Stimulated activated naive B cell treated with anti-CD40 and anti-IgM and Interleukin-4, amounts not matched to agents 10 μg/mL and 1 μg/mL and 100 μg/mL, for 72 hours (primary cell): ENCODE data around the gene RNF213.

Source experiments
- ATAC-seq, 2 donors: fragments of 150-1000 bp; cut with Tn5 transposase; replicated peaks; 2 replicates each; pipeline ENCODE4 v1.10.0; 2021; ENCODE audit warnings: moderate library complexity in 1 of 2
- DNase-seq: peaks from one replicate; pipeline ENCODE4 v3.0.0; 2021
- H3K27ac Mint-ChIP-seq: one replicate; pipeline ENCODE4 v1.8.0; 2022; ENCODE audit warnings: mild to moderate bottlenecking, mixed read lengths
- H3K27me3 Mint-ChIP-seq, 2 donors: one replicate each; pipeline ENCODE4 v1.8.0; 2022; ENCODE audit warnings: mixed read lengths in 2 of 2
- H3K36me3 Mint-ChIP-seq, 2 donors: one replicate each; pipeline ENCODE4 v1.8.0; 2022; ENCODE audit warnings: mixed read lengths in 2 of 2, mild to moderate bottlenecking in 1 of 2
- H3K4me1 Mint-ChIP-seq, 2 donors: one replicate each; pipeline ENCODE4 v1.8.0; 2022; ENCODE audit warnings: mixed read lengths in 2 of 2, mild to moderate bottlenecking in 1 of 2
- H3K4me3 Mint-ChIP-seq, 2 donors: one replicate each; pipeline ENCODE4 v1.8.0; 2022; ENCODE audit warnings: mild to moderate bottlenecking in 2 of 2, mixed read lengths in 2 of 2, moderate library complexity in 1 of 2
- H3K9me3 Mint-ChIP-seq, 2 donors: one replicate each; pipeline ENCODE4 v1.8.0; 2022; ENCODE audit warnings: mixed read lengths in 2 of 2, mild to moderate bottlenecking in 1 of 2

RNF213 gene

DNA sequence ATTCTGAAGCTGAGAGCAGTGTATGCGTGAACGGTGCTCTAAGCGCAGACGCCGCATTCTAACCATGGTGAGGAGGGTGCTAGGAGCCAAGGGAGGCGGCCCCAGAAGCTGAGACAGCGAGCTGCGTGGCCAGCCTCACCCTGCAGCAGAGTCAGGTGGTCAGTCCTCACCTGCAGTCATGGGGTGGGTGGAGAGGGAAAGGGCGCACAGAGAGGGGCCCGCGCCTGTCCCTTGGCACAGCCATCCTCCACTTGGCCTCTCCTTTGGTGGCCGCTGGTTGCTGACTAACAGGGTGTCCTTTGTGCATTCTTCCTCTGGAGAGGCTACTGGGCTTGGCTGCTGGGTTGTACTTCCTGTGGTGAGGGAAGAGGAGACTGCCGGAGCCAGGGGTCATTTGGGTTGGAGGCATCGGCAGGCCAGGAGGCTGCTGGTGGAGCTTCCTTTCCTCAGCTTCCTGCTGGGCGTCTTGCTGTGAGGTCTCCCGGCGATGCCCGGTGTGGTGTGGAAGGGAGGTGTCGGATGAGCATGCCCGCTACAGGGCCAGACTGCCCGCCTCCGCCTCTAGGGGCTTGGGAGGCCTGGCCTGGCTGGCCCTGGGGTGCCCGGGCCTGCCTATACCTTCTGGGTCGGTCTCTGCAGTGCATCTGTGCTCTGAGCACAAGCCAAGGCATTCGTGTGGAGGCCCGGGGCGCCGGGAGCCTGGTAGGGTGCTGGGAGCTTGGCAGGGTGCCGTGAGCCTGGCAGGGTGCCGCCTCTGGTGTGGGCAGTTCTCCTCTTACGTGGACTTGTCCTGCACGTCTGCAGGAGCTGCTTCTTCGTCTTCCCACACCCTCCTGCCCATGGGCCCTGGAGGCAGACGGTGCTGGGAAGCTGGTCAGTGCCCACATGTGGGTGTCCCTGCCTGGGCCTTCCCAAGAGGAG lies 17.4 kb downstream of the RNF213 start:
- Mint-ChIP-seq H3K4me3 (no peak overlapping the region), H3K9me3 (no peaks in the 10 kb centered on the region), H3K4me1 (peaks cover 22 to 26% of the 10 kb centered on the region in 2 donors), H3K27ac (peak overlapping the region; percentile 47), H3K36me3 (peaks cover 22 to 58% of the 10 kb centered on the region in 2 donors), H3K27me3 (no peaks in the 10 kb centered on the region)
- DNase-seq, result no peak
- no peak for ATAC-seq

DNA sequence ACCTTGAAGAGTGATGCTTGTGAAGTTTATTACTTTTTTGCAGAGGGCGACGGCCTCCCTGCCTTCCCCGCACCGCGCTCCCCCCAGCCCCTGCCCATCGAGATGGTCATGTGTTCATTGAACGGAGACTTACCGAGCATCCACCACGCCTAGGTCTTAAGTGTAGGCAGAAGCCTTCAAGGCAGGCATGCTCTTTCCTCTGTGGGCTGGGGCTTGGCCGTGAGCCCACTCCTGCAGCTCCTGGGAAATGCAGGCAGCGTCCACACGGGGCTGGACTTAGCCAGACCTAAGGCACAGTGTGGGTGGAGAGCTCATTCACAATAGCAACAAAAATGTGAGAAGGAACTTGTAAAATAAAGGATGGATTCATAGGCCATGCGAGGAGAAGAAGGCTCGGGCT lies 19.2 kb downstream of the RNF213 start:
- peak overlapping the region; percentile 0 for H3K27ac Mint-ChIP-seq
- ATAC-seq, result no peak
- no peak for DNase-seq
- no peaks in the 10 kb centered on the region for H3K9me3 Mint-ChIP-seq
- H3K4me3 Mint-ChIP-seq, result no peak overlapping the region
- H3K4me1 Mint-ChIP-seq, result peaks cover 17 to 21% of the 10 kb centered on the region in 2 donors
- H3K36me3 Mint-ChIP-seq, result peaks cover 19 to 48% of the 10 kb centered on the region in 2 donors
- no peaks in the 10 kb centered on the region for H3K27me3 Mint-ChIP-seq

DNA sequence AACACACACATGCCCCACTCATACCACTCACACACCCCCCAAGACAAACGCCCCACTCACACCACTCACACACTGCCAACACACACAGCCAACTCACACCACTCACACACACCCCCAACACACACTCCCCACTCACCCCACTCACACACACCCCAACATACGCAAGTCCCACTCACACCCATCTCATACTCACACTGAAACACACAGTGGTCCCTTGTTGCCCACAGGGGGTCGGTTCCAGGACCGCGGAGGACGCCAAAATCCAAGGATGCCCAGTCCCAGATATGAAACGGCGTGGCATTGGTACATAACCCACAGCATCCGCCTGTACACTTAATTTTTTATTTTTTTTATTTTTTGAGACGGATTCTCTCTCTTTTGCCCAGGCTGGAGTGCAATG lies 20.9 kb downstream of the RNF213 start:
- Mint-ChIP-seq H3K27ac (peak overlapping the region; percentile 56), H3K27me3 (no peaks in the 10 kb centered on the region), H3K4me1 (peaks cover 15 to 17% of the 10 kb centered on the region in 2 donors)

DNA sequence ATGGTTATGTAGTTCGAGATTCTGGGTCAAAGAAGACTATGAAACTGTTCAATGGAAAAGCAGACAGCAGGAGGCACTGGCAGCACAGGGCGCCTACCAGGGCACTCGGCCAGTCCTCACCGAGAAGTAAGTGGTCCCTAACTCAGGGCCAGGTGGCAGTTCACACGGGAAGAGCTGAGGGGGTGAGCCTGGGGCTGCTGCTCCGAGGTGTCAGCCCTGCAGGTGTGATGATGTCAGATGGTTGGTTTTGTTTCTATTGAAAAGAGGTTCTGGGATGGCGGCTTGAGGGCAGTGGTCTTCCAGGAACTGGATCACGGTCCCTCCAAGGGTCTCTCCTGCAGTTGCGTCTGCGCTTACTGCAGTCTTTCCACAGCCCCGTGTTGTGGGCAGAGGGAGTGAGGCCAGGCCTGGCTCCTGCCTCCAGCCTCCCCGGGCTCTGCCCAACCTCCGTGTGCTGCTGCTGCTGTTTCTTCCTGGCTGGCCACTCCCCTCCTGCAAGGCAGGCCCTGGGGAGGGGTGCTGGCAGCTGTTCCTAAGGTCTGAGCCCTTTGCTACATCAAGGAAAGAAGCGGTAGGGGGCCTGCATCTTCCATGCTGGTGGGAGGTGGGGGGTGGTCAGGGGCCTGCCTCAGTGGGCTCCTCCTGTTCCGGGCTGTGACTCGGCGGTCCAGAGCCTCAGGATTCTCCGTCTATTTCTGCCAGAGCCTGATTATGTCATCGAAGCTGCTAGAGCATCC lies 22.6 kb downstream of the RNF213 start:
- Mint-ChIP-seq H3K4me3 (no peak overlapping the region), H3K36me3 (peaks cover 23 to 38% of the 10 kb centered on the region in 2 donors), H3K27me3 (no peaks in the 10 kb centered on the region), H3K27ac (no peak overlapping the region), H3K4me1 (peaks cover 10 to 14% of the 10 kb centered on the region in 2 donors), H3K9me3 (no peaks in the 10 kb centered on the region)
- DNase-seq (no peak), ATAC-seq (no peak)

More for the DNA sequence above, 20.9 kb downstream of the RNF213 start:
- DNase-seq (no peak), ATAC-seq (no peak)
- Mint-ChIP-seq H3K4me3 (no peak overlapping the region), H3K9me3 (no peaks in the 10 kb centered on the region), H3K36me3 (peaks cover 20 to 40% of the 10 kb centered on the region in 2 donors)

DNA sequence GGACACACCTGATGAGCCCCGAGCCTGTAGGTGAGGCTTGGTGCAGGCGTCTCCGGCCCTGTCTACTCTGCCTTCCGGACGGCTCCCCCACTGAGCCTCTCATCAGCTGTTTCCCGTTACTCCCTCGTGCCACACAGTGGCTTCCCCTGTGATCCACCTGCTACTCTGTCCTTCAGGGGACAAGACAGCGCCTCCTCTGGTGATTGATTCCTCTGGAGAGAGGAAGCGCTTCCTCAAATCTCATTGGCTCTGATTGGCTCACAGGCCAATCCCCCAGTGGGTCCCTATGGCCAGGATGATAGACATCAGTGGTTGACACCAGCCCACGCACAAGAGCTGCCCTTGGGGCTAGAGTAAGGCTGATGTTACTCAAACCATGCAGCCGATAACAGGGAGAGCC lies 24.0 kb downstream of the RNF213 start:
- peak in 1 of 2 donors; percentile 12 for ATAC-seq
- peak overlapping the region; percentile 88 for H3K27ac Mint-ChIP-seq
- H3K27me3 Mint-ChIP-seq, result no peaks in the 10 kb centered on the region
- no peaks in the 10 kb centered on the region for H3K9me3 Mint-ChIP-seq
- H3K4me3 Mint-ChIP-seq, result no peak overlapping the region
- DNase-seq, result no peak
- H3K36me3 Mint-ChIP-seq, result peaks cover 29 to 35% of the 10 kb centered on the region in 2 donors
- peaks cover 15 to 16% of the 10 kb centered on the region in 2 donors for H3K4me1 Mint-ChIP-seq

DNA sequence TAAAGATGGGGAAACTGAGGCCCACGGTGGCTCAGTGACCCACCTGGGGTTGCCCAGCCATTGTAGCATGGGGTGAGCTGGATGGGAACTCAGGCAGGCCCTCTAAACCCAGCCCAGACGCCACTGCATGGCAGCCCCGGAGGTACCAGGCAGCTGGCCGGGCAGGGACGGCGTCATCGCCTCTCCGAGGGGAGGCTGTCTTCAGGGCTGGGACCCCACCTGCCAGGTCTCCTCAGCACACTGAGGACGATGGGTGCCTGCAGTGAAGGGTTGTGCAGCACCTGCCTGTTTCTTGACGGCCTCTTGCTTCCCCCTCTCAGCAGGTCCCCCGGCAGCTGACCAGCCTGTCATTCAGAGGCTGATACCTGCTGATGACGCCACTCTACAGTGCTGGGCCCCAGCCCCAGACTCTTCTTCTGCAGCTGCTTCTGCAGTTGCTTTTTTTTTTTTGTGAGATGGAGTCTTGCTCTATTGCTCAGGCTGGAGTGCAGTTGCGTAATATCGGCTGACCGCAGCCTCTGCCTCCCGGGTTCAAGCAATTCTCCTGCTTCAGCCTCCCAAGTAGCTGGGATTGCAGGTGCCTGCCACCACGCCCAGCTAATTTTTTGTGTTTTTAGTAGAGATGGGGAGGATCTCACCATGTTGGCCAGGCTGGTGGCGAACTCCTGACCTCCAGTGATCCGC lies 24.7 kb downstream of the RNF213 start:
- DNase-seq, result no peak
- Mint-ChIP-seq H3K4me3 (no peak overlapping the region), H3K27ac (no peak overlapping the region), H3K9me3 (no peaks in the 10 kb centered on the region), H3K27me3 (no peaks in the 10 kb centered on the region), H3K36me3 (peaks cover 35% of the 10 kb centered on the region in 2 donors), H3K4me1 (peaks cover 16 to 18% of the 10 kb centered on the region in 2 donors)
- ATAC-seq, result no peak

DNA sequence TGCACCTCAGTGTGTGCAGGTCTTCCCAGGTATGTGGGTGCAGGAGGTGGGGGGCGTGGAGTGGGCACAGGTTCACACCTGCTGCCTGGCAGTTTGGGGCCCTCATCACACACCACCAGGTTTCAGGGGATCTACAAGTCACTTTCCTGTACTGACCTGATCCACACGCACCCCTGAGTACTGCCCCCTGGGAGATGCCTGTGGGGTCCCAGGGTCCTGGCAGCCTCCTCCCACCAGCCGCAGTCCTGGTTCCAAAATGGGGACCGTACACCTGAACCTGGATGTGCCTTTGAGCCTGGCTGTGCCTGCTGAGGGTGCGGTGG lies 25.9 kb downstream of the RNF213 start:
- Mint-ChIP-seq H3K4me3 (no peak overlapping the region), H3K27me3 (no peaks in the 10 kb centered on the region), H3K9me3 (no peaks in the 10 kb centered on the region), H3K4me1 (peaks cover 12 to 18% of the 10 kb centered on the region in 2 donors), H3K36me3 (peaks cover 32 to 38% of the 10 kb centered on the region in 2 donors), H3K27ac (no peak overlapping the region)
- DNase-seq (no peak), ATAC-seq (no peak)

DNA sequence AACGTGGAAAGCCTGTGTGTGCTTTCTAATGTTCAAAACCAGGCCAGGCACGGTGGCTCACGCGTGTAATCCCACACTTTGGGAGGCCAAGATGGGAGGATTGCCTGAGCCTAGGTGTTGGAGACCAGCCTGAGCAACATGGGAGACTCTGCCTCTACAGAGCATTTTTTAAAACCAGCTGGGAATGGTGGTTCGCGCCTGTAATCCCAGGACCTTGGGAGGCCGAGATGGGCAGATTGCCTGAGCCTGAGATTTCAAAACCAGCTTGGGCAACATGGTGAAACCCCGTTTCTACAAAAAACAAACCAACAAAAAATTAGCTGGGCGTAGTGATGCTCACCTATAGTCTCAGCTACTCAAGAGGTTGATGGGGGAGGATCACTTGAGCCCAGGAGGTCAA lies 26.4 kb downstream of the RNF213 start:
- Mint-ChIP-seq H3K4me3 (no peak overlapping the region), H3K36me3 (peaks cover 32 to 39% of the 10 kb centered on the region in 2 donors), H3K27me3 (no peaks in the 10 kb centered on the region), H3K4me1 (peaks cover 11 to 18% of the 10 kb centered on the region in 2 donors), H3K9me3 (no peaks in the 10 kb centered on the region), H3K27ac (no peak overlapping the region)
- ATAC-seq, result no peak
- DNase-seq, result no peak

DNA sequence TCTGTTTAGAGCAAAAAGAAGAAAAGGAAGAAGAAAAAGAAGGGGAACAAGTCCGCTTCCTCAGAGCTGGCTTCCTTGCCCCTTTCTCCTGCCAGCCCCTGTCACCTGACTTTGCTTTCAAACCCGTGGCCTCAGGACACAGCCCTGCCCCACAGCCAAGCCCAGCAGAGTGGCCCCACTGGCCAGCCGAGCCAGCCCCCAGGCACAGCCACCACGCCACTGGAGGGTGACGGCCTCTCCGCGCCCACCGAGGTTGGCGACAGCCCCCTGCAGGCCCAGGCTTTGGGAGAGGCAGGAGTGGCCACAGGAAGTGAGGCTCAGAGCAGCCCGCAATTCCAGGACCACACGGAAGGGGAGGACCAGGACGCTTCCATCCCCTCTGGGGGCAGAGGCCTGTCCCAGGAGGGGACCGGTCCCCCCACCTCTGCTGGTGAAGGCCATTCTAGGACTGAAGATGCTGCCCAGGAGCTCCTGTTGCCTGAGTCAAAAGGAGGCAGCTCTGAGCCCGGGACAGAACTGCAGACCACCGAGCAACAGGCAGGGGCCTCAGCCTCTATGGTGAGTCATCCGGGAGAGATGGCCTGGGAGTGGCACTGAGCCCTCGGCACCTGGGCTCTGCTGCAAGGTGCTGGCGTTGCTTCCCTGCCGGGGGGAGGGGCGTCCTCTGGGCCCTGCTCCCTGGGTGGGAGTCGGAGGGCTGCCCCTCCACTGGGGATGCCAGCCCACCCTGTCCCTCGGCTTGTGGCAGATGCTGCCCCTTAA lies 27.3 kb downstream of the RNF213 start:
- no peak overlapping the region for H3K27ac Mint-ChIP-seq
- ATAC-seq, result no peak
- H3K36me3 Mint-ChIP-seq, result peaks cover 31 to 41% of the 10 kb centered on the region in 2 donors
- no peaks in the 10 kb centered on the region for H3K9me3 Mint-ChIP-seq
- no peaks in the 10 kb centered on the region for H3K27me3 Mint-ChIP-seq
- H3K4me1 Mint-ChIP-seq, result peaks cover 8 to 18% of the 10 kb centered on the region in 2 donors
- H3K4me3 Mint-ChIP-seq, result no peak overlapping the region
- no peak for DNase-seq

DNA sequence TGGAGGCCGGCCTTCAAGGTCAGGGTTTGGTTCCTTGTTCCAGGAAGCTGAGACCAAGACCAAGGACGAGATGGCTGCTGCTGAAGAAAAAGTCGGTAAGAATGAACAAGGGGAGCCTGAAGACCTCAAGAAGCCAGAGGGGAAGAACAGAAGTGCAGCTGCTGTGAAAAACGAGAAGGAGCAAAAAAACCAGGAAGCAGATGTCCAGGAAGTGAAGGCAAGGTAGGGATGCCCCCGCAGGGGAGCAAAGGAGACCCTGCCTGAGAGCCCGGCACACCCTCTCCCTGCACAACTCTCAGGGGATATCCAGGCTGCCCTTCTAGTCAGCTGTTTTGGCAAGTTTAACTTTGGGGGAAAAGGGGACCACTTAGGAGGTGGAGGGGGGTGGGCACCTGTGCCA lies 29.0 kb downstream of the RNF213 start:
- Mint-ChIP-seq H3K4me1 (peaks cover 6 to 15% of the 10 kb centered on the region in 2 donors), H3K9me3 (no peaks in the 10 kb centered on the region), H3K36me3 (peaks cover 37 to 46% of the 10 kb centered on the region in 2 donors), H3K27ac (peak overlapping the region; percentile 84), H3K4me3 (no peak overlapping the region), H3K27me3 (no peaks in the 10 kb centered on the region)
- ATAC-seq (no peak), DNase-seq (no peak)

DNA sequence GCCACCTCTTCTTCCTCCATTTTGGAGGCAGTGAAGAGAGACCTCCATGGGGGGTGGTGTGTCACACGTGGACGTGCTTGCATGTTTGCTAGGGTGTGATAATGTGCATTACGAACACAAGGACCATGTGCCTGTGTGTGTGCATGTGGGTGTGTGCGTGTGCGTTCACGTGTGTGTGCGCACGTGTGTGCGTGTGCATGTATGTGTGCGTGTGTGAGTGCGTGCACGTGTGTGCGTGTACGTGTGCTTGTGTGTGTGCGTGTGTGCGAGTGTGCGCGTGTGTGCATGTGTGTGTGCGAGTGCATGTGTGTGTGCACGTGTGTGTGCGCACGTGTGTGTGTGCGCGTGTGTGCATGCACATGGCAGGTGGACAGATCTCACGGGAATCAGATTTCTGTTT lies 29.5 kb downstream of the RNF213 start:
- DNase-seq, result no peak
- Mint-ChIP-seq H3K27ac (peak overlapping the region; percentile 56), H3K36me3 (peaks cover 41 to 47% of the 10 kb centered on the region in 2 donors), H3K4me3 (no peak overlapping the region), H3K9me3 (no peaks in the 10 kb centered on the region), H3K4me1 (peaks cover 5 to 12% of the 10 kb centered on the region in 2 donors), H3K27me3 (no peaks in the 10 kb centered on the region)
- no peak for ATAC-seq

DNA sequence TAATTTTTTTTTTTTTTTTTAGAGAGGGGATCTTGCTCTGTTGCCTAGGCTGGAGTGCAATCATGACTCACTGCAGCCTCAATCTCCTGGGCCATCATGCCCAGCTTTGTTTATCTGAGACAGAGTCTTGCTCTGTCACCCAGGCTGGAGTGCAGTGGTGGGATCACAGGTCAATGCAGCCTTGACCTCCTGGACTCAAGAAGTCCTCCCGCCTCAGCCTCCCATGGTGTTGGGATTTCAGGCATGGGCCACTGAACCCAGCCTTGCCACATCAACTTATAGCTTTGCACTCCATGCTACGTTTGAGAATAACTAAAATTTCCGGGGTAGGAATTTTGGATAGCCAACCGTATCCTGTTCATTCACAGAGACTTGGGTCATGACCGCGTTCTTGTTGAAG lies 30.6 kb downstream of the RNF213 start:
- Mint-ChIP-seq H3K4me3 (no peak overlapping the region), H3K36me3 (peaks cover 46 to 48% of the 10 kb centered on the region in 2 donors), H3K4me1 (peaks cover 3 to 12% of the 10 kb centered on the region in 2 donors), H3K27ac (no peak overlapping the region), H3K27me3 (no peaks in the 10 kb centered on the region), H3K9me3 (no peaks in the 10 kb centered on the region)
- ATAC-seq (no peak), DNase-seq (no peak)

DNA sequence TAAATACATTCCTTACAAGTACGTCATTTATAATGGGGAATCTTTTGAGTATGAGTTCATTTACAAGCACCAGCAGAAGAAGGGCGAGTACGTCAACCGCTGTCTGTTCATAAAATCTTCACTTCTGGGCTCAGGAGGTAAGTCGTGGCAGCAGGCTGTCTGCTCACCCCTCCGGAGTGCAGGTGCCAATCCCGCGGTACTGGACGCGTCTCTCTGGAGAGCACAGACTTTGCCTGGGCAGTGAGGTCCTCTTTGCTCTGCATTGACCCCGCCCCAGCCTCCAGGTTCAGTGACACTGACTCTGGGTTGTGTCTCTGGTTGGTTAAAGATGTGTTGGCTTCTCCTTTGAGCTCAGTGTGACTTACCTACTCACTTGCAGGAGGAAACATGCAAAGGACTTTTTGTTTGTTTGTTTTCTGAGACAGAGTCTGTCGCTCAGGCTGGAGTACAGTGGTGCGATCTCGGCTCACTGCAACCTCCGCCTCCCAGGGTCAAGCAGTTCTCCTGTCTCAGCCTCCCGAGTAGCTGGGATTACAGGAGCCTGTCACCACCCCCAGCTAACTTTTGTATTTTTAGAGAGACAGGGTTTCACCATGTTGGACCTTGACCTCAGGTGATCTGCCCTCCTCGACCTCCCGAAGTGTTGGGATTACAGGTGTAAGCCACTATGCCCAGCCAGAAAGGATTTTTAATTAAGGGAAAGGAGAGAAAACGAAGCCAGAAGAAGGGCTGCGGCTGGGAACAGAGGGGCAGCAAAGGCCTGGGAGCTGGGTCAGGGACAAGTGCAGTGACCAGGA lies 31.2 kb downstream of the RNF213 start:
- H3K4me1 Mint-ChIP-seq, result peaks cover 3 to 12% of the 10 kb centered on the region in 2 donors
- no peak for ATAC-seq
- no peak for DNase-seq
- no peaks in the 10 kb centered on the region for H3K9me3 Mint-ChIP-seq
- peaks cover 51 to 52% of the 10 kb centered on the region in 2 donors for H3K36me3 Mint-ChIP-seq
- H3K4me3 Mint-ChIP-seq, result no peak overlapping the region
- H3K27me3 Mint-ChIP-seq, result no peaks in the 10 kb centered on the region
- peak overlapping the region; percentile 71 for H3K27ac Mint-ChIP-seq
